Ishikawa (cell line): Measurements from ENCODE around the gene LRRC4.

Experiments used
- CEBPB ChIP-seq: IDR thresholded peaks from 2 replicates; pipeline ENCODE4 v1.6.1; 2012
- EGR1 ChIP-seq: IDR thresholded peaks from 2 replicates; pipeline ENCODE4 v1.6.1; 2012
- FOXM1 ChIP-seq: IDR thresholded peaks from 2 replicates; pipeline ENCODE4 v1.6.1; 2012; ENCODE audit warnings: low read depth, borderline replicate concordance
- TAF1 ChIP-seq: IDR thresholded peaks from 2 replicates; pipeline ENCODE4 v1.6.1; 2012; ENCODE audit warnings: low read depth, mild to moderate bottlenecking
- TEAD4 ChIP-seq: IDR thresholded peaks from 2 replicates; pipeline ENCODE4 v1.6.1; 2012

- TF ChIP-seq CEBPB = no peak
- TF ChIP-seq TEAD4 = no peak
- no peak for TF ChIP-seq EGR1
- TF ChIP-seq TAF1 = no peak
- TF ChIP-seq FOXM1 = no peak
Observed at GRCh38 chr7:128020159-128020558, 11.1 kb downstream of the LRRC4 start.
